H1 (cell line): ENCODE data around the gene FJX1. TPM values are rescaled to one million over a fixed set of nuclear protein-coding genes. Genes with fewer than 3 reads are reported as not detected.

Experiments
- BACH1 ChIP-seq: IDR thresholded peaks from 2 replicates; pipeline ENCODE4 v1.6.1; 2012; ENCODE audit warnings: low read length, improper control_type of control experiment
- CHD1 ChIP-seq: IDR thresholded peaks from 2 replicates; pipeline ENCODE4 v1.6.1; 2012; ENCODE audit warnings: low read depth, low read length, improper control_type of control experiment
- CHD2 ChIP-seq: IDR thresholded peaks from 2 replicates; pipeline ENCODE4 v1.6.1; 2012; ENCODE audit warnings: low read length, improper control_type of control experiment
- CHD7 ChIP-seq: fragments of 300-600 bp; sonication (generic); IDR thresholded peaks from 2 replicates; pipeline ENCODE4 v1.7.1; 2012; ENCODE audit warnings: low read length, moderate library complexity, mild to moderate bottlenecking, inconsistent platforms; ENCODE audit not compliant: insufficient replicate concordance
- CREB1 ChIP-seq: IDR thresholded peaks from 2 replicates; pipeline ENCODE4 v1.6.1; 2012; ENCODE audit warnings: inconsistent platforms
- FOSL1 ChIP-seq: IDR thresholded peaks from 2 replicates; pipeline ENCODE4 v1.6.1; 2011; ENCODE audit warnings: mild to moderate bottlenecking, low read depth, low read length, moderate library complexity; ENCODE audit not compliant: insufficient read depth
- GABPA ChIP-seq: IDR thresholded peaks from 2 replicates; pipeline ENCODE4 v1.6.1; 2011; ENCODE audit warnings: mild to moderate bottlenecking, low read length, moderate library complexity, borderline replicate concordance; ENCODE audit not compliant: insufficient read depth
- JUN ChIP-seq: IDR thresholded peaks from 2 replicates; pipeline ENCODE4 v1.6.1; 2011; ENCODE audit warnings: low read depth, mild to moderate bottlenecking, improper control_type of control experiment, low read length
- POU5F1 ChIP-seq: IDR thresholded peaks from 2 replicates; pipeline ENCODE4 v1.6.1; 2011; ENCODE audit warnings: low read depth, mild to moderate bottlenecking, low read length, moderate library complexity
- RFX5 ChIP-seq: IDR thresholded peaks from 2 replicates; pipeline ENCODE4 v1.6.1; 2011; ENCODE audit warnings: low read depth, low read length, improper control_type of control experiment, borderline replicate concordance
- SIX5 ChIP-seq: IDR thresholded peaks from 2 replicates; pipeline ENCODE4 v1.6.1; 2011; ENCODE audit warnings: mild to moderate bottlenecking, low read depth, low read length
- SP1 ChIP-seq: IDR thresholded peaks from 2 replicates; pipeline ENCODE4 v1.6.1; 2011; ENCODE audit warnings: low read depth, low read length
- SP4 ChIP-seq: IDR thresholded peaks from 2 replicates; pipeline ENCODE4 v1.6.1; 2012; ENCODE audit warnings: low read length, inconsistent platforms
- TBP ChIP-seq: IDR thresholded peaks from 2 replicates; pipeline ENCODE4 v1.6.1; 2011; ENCODE audit warnings: low read depth, low read length, improper control_type of control experiment
- TEAD4 ChIP-seq: IDR thresholded peaks from 2 replicates; pipeline ENCODE4 v1.6.1; 2012; ENCODE audit warnings: low read depth, low read length, inconsistent platforms, mixed read lengths
- polyA plus RNA-seq, 7 experiments: library from polyadenylated mRNA; depleted of rRNA in 3 of 7; stranded (reverse) in 5 of 7; unstranded in 2 of 7; fragments of >200 nt in 5 of 7; fragments of 200-250 nt in 2 of 7; gene quantifications; 1 replicate in 5 of 7; 2 replicates in 1 of 7; 4 replicates in 1 of 7; pipeline versions ENCODE4 v1.2.1 to v1.2.3, GENCODE V29; 2011 to 2013; ENCODE audit warnings: missing spikeins in 2 of 7, mixed read lengths in 2 of 7
- total RNA-seq: library from RNA; stranded (reverse); fragmentation: NEBNext Ultra II Directional; extraction: Animal tissue kit (Norgen Biotek cat#: 25700); gene quantifications from 2 replicates; pipeline ENCODE4 v1.2.1, GENCODE V29; 2021

The FJX1 gene
- total and polyA plus RNA-seq, 2 of the 8 experiments (the other 6 are each of a cell fraction or from before 2014, with no cell fraction given), result 6.3 to 13.3 TPM

GRCh38 chr11:35583126-35583525 is 35.1 kb upstream of the FJX1 start (continued):
- TF ChIP-seq CHD7 (no peak), TBP (no peak), FOSL1 (no peak), CHD1 (no peak), BACH1 (no peak), GABPA (no peak), POU5F1 (no peak), SP4 (no peak), JUN (no peak), RFX5 (no peak), CHD2 (no peak), CREB1 (no peak), SP1 (no peak), TEAD4 (no peak), SIX5 (no peak)
